Panc1 (cell line): ENCODE measurements around the gene AGFG1. TPM values are rescaled to one million over a fixed set of nuclear protein-coding genes. Genes with fewer than 3 reads are reported as not detected.
"Not testable (repeated sequence)": the region's sequence is repeated elsewhere in the genome, so short reads cannot be mapped to it uniquely, and the experiment has no call there.

Source experiments
- ATAC-seq: fragments of 200-7000 bp; cut with Tn5 transposase; 2 replicates; pipeline ENCODE4 v1.9.1; 2020; ENCODE audit warnings: mild to moderate bottlenecking, moderate library complexity
- BruUV-seq: library from RNA; stranded (reverse); fragments of 400-500 nt; replicated peaks from 2 replicates; lab custom pipeline; 2021; lab: Mats Ljungman, UMichigan
- CTCF ChIA-PET: fragments of 300-600 bp; sonication (Branson Sonifier 250); formaldehyde crosslinking; loops from one replicate; lab custom pipeline; 2022; ENCODE audit warnings: antibody characterized with exemption; lab: Charles Lee
- POLR2A ChIA-PET: fragments of 300-600 bp; sonication (Branson Sonifier 250); formaldehyde crosslinking; loops from one replicate; lab custom pipeline; 2022; ENCODE audit warnings: antibody characterized with exemption; lab: Charles Lee
- DNase-seq: peaks from one replicate; pipeline ENCODE4 v3.0.0-alpha.2; 2010; ENCODE audit warnings: low read depth, low spot score
- H3K27ac ChIP-seq: 2 replicates; pipeline ENCODE4 v1.5.1; 2011; ENCODE audit warnings: mild to moderate bottlenecking, low read length, inconsistent platforms
- H3K27me3 ChIP-seq: fragments of 200-500 bp; sonication (Bioruptor generic); 2 replicates; pipeline ENCODE4 v1.6.0; 2014; ENCODE audit warnings: low read length, inconsistent platforms; ENCODE audit not compliant: control insufficient read depth, insufficient read depth
- H3K36me3 ChIP-seq: fragments of 200-500 bp; sonication (Bioruptor generic); 2 replicates; pipeline ENCODE4 v1.5.1; 2014; ENCODE audit warnings: inconsistent platforms, mild to moderate bottlenecking, low read length, moderate library complexity; ENCODE audit not compliant: control insufficient read depth, insufficient read depth
- H3K4me1 ChIP-seq: 2 replicates; pipeline ENCODE4 v1.5.1; 2011; ENCODE audit warnings: inconsistent platforms, mild to moderate bottlenecking, low read length, moderate library complexity; ENCODE audit not compliant: control insufficient read depth, insufficient read depth
- H3K4me3 ChIP-seq, 2 experiments: 2 replicates each; pipeline ENCODE4 v1.5.1; 2011 to 2012; ENCODE audit warnings: low read depth in 2 of 2, low read length in 2 of 2, mild to moderate bottlenecking in 2 of 2, inconsistent platforms in 1 of 2, moderate library complexity in 1 of 2
- H3K9me3 ChIP-seq: fragments of 200-500 bp; sonication (Bioruptor generic); 2 replicates; pipeline ENCODE4 v1.5.1; 2014; ENCODE audit warnings: low read depth, mild to moderate bottlenecking, inconsistent platforms, low read length, moderate library complexity; ENCODE audit not compliant: control insufficient read depth, insufficient read depth
- CTCF ChIP-seq: fragments of 450-650 bp; IDR thresholded peaks from 2 replicates; pipeline ENCODE4 v1.5.1; 2017; ENCODE audit warnings: mild to moderate bottlenecking
- REST ChIP-seq, 2 experiments: IDR thresholded peaks; 2 replicates each; pipeline ENCODE4 v1.6.1; 2011 to 2012; ENCODE audit warnings: low read depth in 2 of 2, control low read depth in 1 of 2, low read length in 1 of 2, mild to moderate bottlenecking in 1 of 2, moderate library complexity in 1 of 2; ENCODE audit not compliant: insufficient read depth in 1 of 2
- SIN3A ChIP-seq: IDR thresholded peaks from 2 replicates; pipeline ENCODE4 v1.6.1; 2012; ENCODE audit warnings: low read depth, mild to moderate bottlenecking, low read length, moderate library complexity, borderline replicate concordance; ENCODE audit not compliant: insufficient read depth
- TCF7L2 ChIP-seq: IDR thresholded peaks from 2 replicates; pipeline ENCODE4 v1.6.1; 2011; ENCODE audit warnings: mild to moderate bottlenecking, low read depth, low read length, inconsistent platforms
- in situ Hi-C: cut with HindIII; loops from 2 replicates; pipeline ENCODE4 v1.10.0; 2016; ENCODE audit warnings: low sequenced_read_pairs, low pct_unique_long_range_greater_than_20kb
- intact Hi-C: fragments of 100-400 bp; cut with micrococcal nuclease; formaldehyde crosslinking; loops from one replicate; pipeline ENCODE4 v1.10.0; 2022; ENCODE audit not compliant: unreplicated experiment
- total RNA-seq: library from RNA; stranded (reverse); gene quantifications from one replicate; pipeline ENCODE4 v1.2.1, GENCODE V29; 2021; ENCODE audit not compliant: unreplicated experiment

AGFG1 gene
- total RNA-seq, 1 experiment from 2014 or later, result 98.5 TPM

- no peak overlapping the region for H3K27ac ChIP-seq
- TF ChIP-seq REST (IDR thresholded peaks at IDR 0.05; ENCODE audit: insufficient read depth in 1 of 2, low read depth in 2 of 2, low read length in 1 of 2), result no peak
- TF ChIP-seq TCF7L2, result no peak
- no peak for TF ChIP-seq SIN3A
- DNase-seq, result no peak
- no peaks in the 10 kb centered on the region for H3K27me3 ChIP-seq
- no peak overlapping the region for H3K4me3 ChIP-seq
- intact Hi-C loops, result no loop called here
- ChIA-PET POLR2A (interaction anchor here (0.7 kb wide), 1 partner anchor 8 kb away, joined by 8 read pairs; no protein-coding TSS in a partner anchor), CTCF (no interaction called here)
- peaks cover 31% of the 10 kb centered on the region for H3K36me3 ChIP-seq
- no peaks in the 10 kb centered on the region for H3K4me1 ChIP-seq
- H3K9me3 ChIP-seq, result no peaks in the 10 kb centered on the region
- ATAC-seq, result no peak
- no TSS peak for BruUV-seq
- in situ Hi-C loops, result no loop called here
These were observed 67.6 kb downstream of the AGFG1 start for GRCh38 chr2:227539465-227539956.

GRCh38 chr2:227540352-227540751, 68.4 kb downstream of the AGFG1 start:
- CTCF ChIA-PET, ATAC-seq, POLR2A ChIA-PET, H3K9me3 ChIP-seq, DNase-seq, H3K4me3 ChIP-seq, BruUV-seq, intact Hi-C loops, H3K27ac ChIP-seq, H3K4me1 ChIP-seq, H3K27me3 ChIP-seq, in situ Hi-C loops: not testable (repeated sequence)
- peaks cover 23% of the 10 kb centered on the region for H3K36me3 ChIP-seq

- Histone ChIP-seq H3K9me3 (no peaks in the 10 kb centered on the region), H3K36me3 (0 out of 2 replicates have a peak, but pooled peaks cover 5% of the 10 kb centered on the region), H3K27ac (no peak overlapping the region), H3K27me3 (no peaks in the 10 kb centered on the region), H3K4me3 (no peak overlapping the region), H3K4me1 (no peaks in the 10 kb centered on the region)
- ChIA-PET CTCF (interaction anchor here (0.6 kb wide), 4 partner anchors 13 to 307 kb away, joined by 3 to 7 read pairs (median 4); no protein-coding TSS in a partner anchor), POLR2A (no interaction called here)
- intact Hi-C loops (no loop called here), in situ Hi-C loops (no loop called here)
- ATAC-seq, result no peak
- TF ChIP-seq CTCF (peak; percentile 48), SIN3A (no peak)
- no TSS peak for BruUV-seq
- no peak for DNase-seq
These were observed 74.0 kb downstream of the AGFG1 start for GRCh38 chr2:227545990-227546389.
